Esophagus muscularis mucosa (tissue), 4 donors: ENCODE measurements around the gene LYZL1. TPM values are rescaled to one million over a fixed set of nuclear protein-coding genes. Genes with fewer than 3 reads are reported as not detected.
"Not testable (repeated sequence)": the region's sequence is repeated elsewhere in the genome, so short reads cannot be mapped to it uniquely, and the experiment has no call there.

Source experiments
- DNase-seq: peaks from one replicate; pipeline ENCODE4 v3.0.0-alpha.2; 2017; ENCODE audit errors: extremely low spot score
- H3K27ac ChIP-seq, 4 donors: fragments of 200-600 bp; sonication (generic); replicated peaks in 1 of 4; 1 replicate in 3 of 4; 2 replicates in 1 of 4; pipeline ENCODE4 v1.5.1; 2016 to 2019; ENCODE audit warnings: mild to moderate bottlenecking in 1 of 4
- H3K27me3 ChIP-seq, 4 donors: fragments of 200-600 bp; sonication (generic); one replicate each; pipeline versions ENCODE4 v1.5.1 to v1.6.0; 2016 to 2019
- H3K36me3 ChIP-seq, 4 donors: fragments of 200-600 bp; sonication (generic); one replicate each; pipeline ENCODE4 v1.5.1; 2016 to 2019
- H3K4me1 ChIP-seq, 4 donors: fragments of 200-600 bp; sonication (generic); one replicate each; pipeline ENCODE4 v1.5.1; 2016 to 2019
- H3K4me3 ChIP-seq, 4 donors: fragments of 200-600 bp; sonication (generic); 1 replicate in 2 of 4; 2 replicates in 2 of 4; pipeline ENCODE4 v1.5.1; 2016 to 2019; ENCODE audit warnings: mild to moderate bottlenecking in 4 of 4, moderate library complexity in 1 of 4
- H3K9me3 ChIP-seq, 4 donors: fragments of 200-600 bp; sonication (generic); 1 replicate in 3 of 4; 2 replicates in 1 of 4; pipeline ENCODE4 v1.5.1; 2016 to 2019
- CTCF ChIP-seq, 3 experiments: fragments of 200-600 bp in 2 of 3; fragments of 450-650 bp in 1 of 3; sonication (generic) in 2 of 3; IDR thresholded peaks; one replicate each; pipeline ENCODE4 v1.5.1; 2017 to 2019; ENCODE audit warnings: antibody characterized with exemption in 3 of 3, mild to moderate bottlenecking in 2 of 3, moderate library complexity in 1 of 3
- EP300 ChIP-seq: sonication (generic); formaldehyde crosslinking; IDR thresholded peaks from one replicate; pipeline ENCODE4 v1.6.1; 2017; ENCODE audit warnings: antibody characterized with exemption
- POLR2A ChIP-seq: fragments of 450-650 bp; IDR thresholded peaks from one replicate; pipeline ENCODE4 v1.6.1; 2017; ENCODE audit warnings: antibody characterized with exemption, moderate library complexity, mild to moderate bottlenecking, low read depth
- POLR2AphosphoS5 ChIP-seq, 2 donors: sonication (generic); formaldehyde crosslinking; IDR thresholded peaks; one replicate each; pipeline ENCODE4 v1.6.1; 2017; ENCODE audit warnings: antibody characterized with exemption in 2 of 2
- WGBS: methylation state at CpG from one replicate; pipeline ENCODE4 v1.1.5; 2018; 5-methylcytosine and 5-hydroxymethylcytosine counted together
- intact Hi-C: fragments of 100-400 bp; cut with DNase I; formaldehyde crosslinking; loops from one replicate; pipeline ENCODE4 v1.15.1; 2023
- total RNA-seq, 4 donors: library from RNA; depleted of rRNA; stranded (reverse); fragments of >200 nt; gene quantifications; one replicate each; pipeline versions ENCODE4 v1.1.0 to v1.2.1, GENCODE V29; 2016

Gene LYZL1
- total RNA-seq: not detected

- H3K27ac ChIP-seq, H3K4me1 ChIP-seq, H3K4me3 ChIP-seq, intact Hi-C loops, H3K27me3 ChIP-seq, H3K36me3 ChIP-seq, DNase-seq, H3K9me3 ChIP-seq: not testable (repeated sequence)
- WGBS: 86% methylated on average over 6 of the region's 6 CpGs
These were observed at the start of gene LYZL1 for GRCh38 chr10:29288906-29289305. TSS of gene LYZL1 (plus strand) at chr10:29289070. CDS start at chr10:29291868, 2,798 bp downstream.

GRCh38 chr10:29239569-29240472 lies 49.0 kb upstream of the LYZL1 start:
- Histone ChIP-seq H3K27ac (no peak overlapping the region), H3K36me3 (no peaks in the 10 kb centered on the region), H3K4me3 (no peak overlapping the region), H3K9me3 (no peaks in the 10 kb centered on the region), H3K4me1 (peaks cover 0 to 5% (median 0%) of the 10 kb centered on the region in 4 donors), H3K27me3 (peaks cover 0 to 19% (median 0%) of the 10 kb centered on the region in 4 donors)
- DNase-seq: peak; percentile 83
- intact Hi-C loops: no loop called here
- no peak for TF ChIP-seq EP300
- TF ChIP-seq POLR2A: no peak
- TF ChIP-seq CTCF (IDR thresholded peaks at IDR 0.05): peak in 2 of 3 experiments; percentile 13 to 15
- no peak for TF ChIP-seq POLR2AphosphoS5 (IDR thresholded peaks at IDR 0.05)
- WGBS: 82% methylated on average over 15 of the region's 15 CpGs

- Histone ChIP-seq H3K9me3 (no peaks in the 10 kb centered on the region), H3K27ac (no peak overlapping the region), H3K4me3 (no peak overlapping the region), H3K4me1 (peaks cover 0 to 5% (median 0%) of the 10 kb centered on the region in 4 donors), H3K36me3 (no peaks in the 10 kb centered on the region), H3K27me3 (peaks cover 0 to 20% (median 0%) of the 10 kb centered on the region in 4 donors)
- 75% methylated on average over 14 of the region's 15 CpGs for WGBS
- TF ChIP-seq POLR2A (no peak), POLR2AphosphoS5 (IDR thresholded peaks at IDR 0.05) (no peak), EP300 (no peak), CTCF (IDR thresholded peaks at IDR 0.05) (no peak)
- DNase-seq: no peak
- intact Hi-C loops: no loop called here
These were observed 47.7 kb upstream of the LYZL1 start for GRCh38 chr10:29240986-29241660.

GRCh38 chr10:29241925-29242324 lies 46.9 kb upstream of the LYZL1 start:
- TF ChIP-seq EP300 (no peak), CTCF (IDR thresholded peaks at IDR 0.05) (no peak), POLR2A (no peak), POLR2AphosphoS5 (IDR thresholded peaks at IDR 0.05) (no peak)
- H3K27ac ChIP-seq: no peak overlapping the region
- no peak for DNase-seq
- no peaks in the 10 kb centered on the region for H3K9me3 ChIP-seq
- peaks cover 0 to 17% (median 0%) of the 10 kb centered on the region in 4 donors for H3K27me3 ChIP-seq
- intact Hi-C loops: no loop called here
- no peaks in the 10 kb centered on the region for H3K36me3 ChIP-seq
- peaks cover 0 to 5% (median 0%) of the 10 kb centered on the region in 4 donors for H3K4me1 ChIP-seq
- H3K4me3 ChIP-seq: no peak overlapping the region

GRCh38 chr10:29243066-29243465 lies 45.8 kb upstream of the LYZL1 start:
- H3K36me3 ChIP-seq: no peaks in the 10 kb centered on the region
- H3K4me3 ChIP-seq: no peak overlapping the region
- no peak for DNase-seq
- H3K27ac ChIP-seq: no peak overlapping the region
- no peak for TF ChIP-seq EP300
- TF ChIP-seq POLR2AphosphoS5 (IDR thresholded peaks at IDR 0.05): no peak
- no peak for TF ChIP-seq CTCF (IDR thresholded peaks at IDR 0.05)
- no peak for TF ChIP-seq POLR2A
- H3K9me3 ChIP-seq: no peaks in the 10 kb centered on the region
- H3K4me1 ChIP-seq: peaks cover 0 to 5% (median 0%) of the 10 kb centered on the region in 4 donors
- peaks cover 0 to 15% (median 0%) of the 10 kb centered on the region in 4 donors for H3K27me3 ChIP-seq
- intact Hi-C loops: no loop called here
- WGBS: 68% methylated on average over 5 of the region's 5 CpGs
